HCT116 (cell line): ENCODE measurements around the gene LRBA. TPM values are rescaled to one million over a fixed set of nuclear protein-coding genes. Genes with fewer than 3 reads are reported as not detected.

Experiments
- ATAC-seq: fragments of 200-7000 bp; cut with Tn5 transposase; 2 replicates; pipeline ENCODE4 v1.9.1; 2020; ENCODE audit warnings: mild to moderate bottlenecking, moderate library complexity
- BruUV-seq: library from RNA; stranded (reverse); fragments of 400-500 nt; replicated peaks from 2 replicates; lab custom pipeline; 2021; lab: Mats Ljungman, UMichigan
- CTCF ChIA-PET: fragments of 300-600 bp; sonication (Branson Sonifier 250); formaldehyde crosslinking; loops from one replicate; lab custom pipeline; 2021; ENCODE audit warnings: antibody characterized with exemption; lab: Charles Lee
- POLR2A ChIA-PET: fragments of 300-600, 350-600 bp; sonication (Branson Sonifier 250); formaldehyde crosslinking; loops from one replicate; lab custom pipeline; 2021; ENCODE audit warnings: antibody characterized with exemption; lab: Charles Lee
- RAD21 ChIA-PET, 2 experiments: fragments of 300-600 bp; sonication (Branson Sonifier 250); formaldehyde crosslinking; loops; one replicate each; lab custom pipeline; 2023; ENCODE audit warnings: low total read pairs in 2 of 2; ENCODE audit not compliant: uncharacterized antibody in 2 of 2, unreplicated experiment in 2 of 2, low non-redundant PET in 1 of 2; lab: Charles Lee
- DNase-seq: peaks from one replicate; pipeline ENCODE4 v3.0.0-alpha.2; 2010; ENCODE audit warnings: low read depth, low spot score
- H2AFZ ChIP-seq: fragments of 200-600 bp; shearing (Covaris generic), sonication (generic); 2 replicates; pipeline ENCODE4 v1.6.1; 2017; ENCODE audit warnings: low read depth, mixed run types, mixed read lengths, antibody characterized with exemption, low read length; ENCODE audit not compliant: poor library complexity, severe bottlenecking
- H3K27ac ChIP-seq: 2 replicates; pipeline ENCODE4 v1.5.1; 2012; ENCODE audit warnings: low read depth, low read length
- H3K27me3 ChIP-seq: fragments of 200-600 bp; sonication (generic); 2 replicates; pipeline ENCODE4 v1.6.1; 2016; ENCODE audit warnings: mixed run types, low read length, mixed read lengths; ENCODE audit not compliant: insufficient read depth
- H3K36me3 ChIP-seq, 2 experiments: fragments of 200-500 bp in 1 of 2; fragments of 200-600 bp in 1 of 2; sonication (Bioruptor generic) in 1 of 2; sonication (generic) in 1 of 2; 2 replicates each; pipeline versions ENCODE4 v1.5.1 to v1.6.1; 2014 to 2016; ENCODE audit warnings: low read length in 2 of 2, inconsistent platforms in 1 of 2, mixed read lengths in 1 of 2, mixed run types in 1 of 2; ENCODE audit not compliant: insufficient read depth in 2 of 2, control insufficient read depth in 1 of 2
- H3K4me1 ChIP-seq, 2 experiments: fragments of 200-600 bp in 1 of 2; sonication (generic) in 1 of 2; 2 replicates each; pipeline versions ENCODE4 v1.5.1 to v1.6.1; 2012 to 2017; ENCODE audit warnings: low read length in 2 of 2, inconsistent platforms in 1 of 2, mild to moderate bottlenecking in 1 of 2, mixed read lengths in 1 of 2, mixed run types in 1 of 2, moderate library complexity in 1 of 2; ENCODE audit not compliant: insufficient read depth in 2 of 2, control insufficient read depth in 1 of 2
- H3K4me2 ChIP-seq: fragments of 200-600 bp; sonication (generic); 2 replicates; pipeline ENCODE4 v1.6.1; 2017; ENCODE audit warnings: mixed run types, low read length, mixed read lengths
- H3K4me3 ChIP-seq, 2 experiments: fragments of 200-600 bp in 1 of 2; sonication (generic) in 1 of 2; replicated peaks in 1 of 2; 2 replicates each; pipeline ENCODE4 v1.5.1; 2011 to 2016; ENCODE audit warnings: low read length in 2 of 2, control low read depth in 1 of 2, low read depth in 1 of 2, mild to moderate bottlenecking in 1 of 2, mixed read lengths in 1 of 2, mixed run types in 1 of 2
- H3K79me2 ChIP-seq: fragments of 200-600 bp; sonication (generic); 2 replicates; pipeline ENCODE4 v1.6.1; 2017; ENCODE audit warnings: mild to moderate bottlenecking, mixed run types, low read length, moderate library complexity, mixed read lengths; ENCODE audit not compliant: insufficient read depth
- H3K9ac ChIP-seq: fragments of 200-600 bp; sonication (generic); 2 replicates; pipeline ENCODE4 v1.6.1; 2016; ENCODE audit warnings: low read length, mixed read lengths
- H3K9me2 ChIP-seq: fragments of 200-600 bp; sonication (generic), shearing (Covaris generic); 2 replicates; pipeline ENCODE4 v1.6.1; 2017; ENCODE audit warnings: mixed run types, mild to moderate bottlenecking, moderate library complexity; ENCODE audit not compliant: insufficient read depth
- H3K9me3 ChIP-seq, 2 experiments: fragments of 200-500 bp in 1 of 2; fragments of 200-600 bp in 1 of 2; sonication (Bioruptor generic) in 1 of 2; sonication (generic) in 1 of 2; 2 replicates each; pipeline ENCODE4 v1.6.1; 2014 to 2017; ENCODE audit warnings: low read length in 2 of 2, mixed read lengths in 2 of 2, inconsistent platforms in 1 of 2, low read depth in 1 of 2, mild to moderate bottlenecking in 1 of 2, mixed run types in 1 of 2, moderate library complexity in 1 of 2; ENCODE audit not compliant: control insufficient read depth in 1 of 2, insufficient read depth in 1 of 2
- H4K20me1 ChIP-seq: fragments of 200-600 bp; sonication (generic), shearing (Covaris generic); 2 replicates; pipeline ENCODE4 v1.6.1; 2017; ENCODE audit warnings: mixed run types, mild to moderate bottlenecking, moderate library complexity; ENCODE audit not compliant: insufficient read depth
- CTCF ChIP-seq, 3 experiments: fragments of 200-600 bp in 1 of 3; sonication (generic) in 1 of 3; IDR thresholded peaks in 2 of 3; conservative IDR thresholded peaks in 1 of 3; 2 replicates each; pipeline ENCODE4 v1.5.1; 2012 to 2017; ENCODE audit warnings: low read depth in 2 of 3, low read length in 2 of 3, antibody characterized with exemption in 1 of 3, borderline replicate concordance in 1 of 3, control low read depth in 1 of 3, mild to moderate bottlenecking in 1 of 3, mixed read lengths in 1 of 3, mixed run types in 1 of 3, moderate library complexity in 1 of 3; ENCODE audit not compliant: insufficient read depth in 1 of 3
- ELF1 ChIP-seq: IDR thresholded peaks from 2 replicates; pipeline ENCODE4 v1.6.1; 2012; ENCODE audit warnings: low read depth, borderline replicate concordance
- FOSL1 ChIP-seq: IDR thresholded peaks from 2 replicates; pipeline ENCODE4 v1.6.1; 2012; ENCODE audit warnings: low read depth
- POLR2A ChIP-seq: IDR thresholded peaks from 2 replicates; pipeline ENCODE4 v1.7.0; 2011; ENCODE audit warnings: borderline replicate concordance; ENCODE audit not compliant: insufficient read depth, insufficient read length; ENCODE audit errors: extremely low read depth
- REST ChIP-seq: IDR thresholded peaks from 2 replicates; pipeline ENCODE4 v1.6.1; 2012; ENCODE audit warnings: low read depth
- SP1 ChIP-seq: IDR thresholded peaks from 2 replicates; pipeline ENCODE4 v1.6.1; 2012; ENCODE audit warnings: low read depth
- ZNF274 ChIP-seq: fragments of 200-500 bp; sonication (Bioruptor generic); IDR thresholded peaks from 2 replicates; pipeline ENCODE4 v1.6.1; 2014; ENCODE audit warnings: mild to moderate bottlenecking, low read depth, low read length, inconsistent platforms
- intact Hi-C: fragments of 100-400 bp; cut with micrococcal nuclease; formaldehyde crosslinking; loops from 2 replicates; pipeline ENCODE4 v1.10.0; 2022
- total RNA-seq: library from RNA; stranded (reverse); gene quantifications from one replicate; pipeline ENCODE4 v1.2.1, GENCODE V29; 2021; ENCODE audit not compliant: unreplicated experiment

Gene LRBA
- total RNA-seq, 1 experiment from 2014 or later, result 79.8 TPM

GRCh38 chr4:150572704-150573504 lies 442.2 kb downstream of the LRBA start:
- H3K4me3 ChIP-seq, result no peak overlapping the region
- CTCF ChIA-PET, result no interaction called here
- ATAC-seq (no peak), DNase-seq (no peak)
- H3K36me3 ChIP-seq, result no peaks in the 10 kb centered on the region
- no peaks in the 10 kb centered on the region for H4K20me1 ChIP-seq
- POLR2A ChIA-PET, result no interaction called here
- BruUV-seq, result no TSS peak
- H3K9ac ChIP-seq, result no peak overlapping the region
- RAD21 ChIA-PET, result no interaction called here
- H3K9me3 ChIP-seq, result no peaks in the 10 kb centered on the region
- no peak overlapping the region for H3K27ac ChIP-seq
- H3K4me2 ChIP-seq, result no peak overlapping the region
- TF ChIP-seq POLR2A (no peak), ZNF274 (no peak), CTCF (IDR thresholded peaks at IDR 0.05 in 2 of 3, conservative IDR thresholded peaks at IDR 0.05 in 1 of 3; ENCODE audit: borderline replicate concordance in 1 of 3, insufficient read depth in 1 of 3, low read depth in 2 of 3, low read length in 2 of 3) (no peak), SP1 (no peak), REST (no peak), ELF1 (no peak), FOSL1 (no peak)
- intact Hi-C loops, result no loop called here
- no peak overlapping the region for H2AFZ ChIP-seq
- no peaks in the 10 kb centered on the region for H3K27me3 ChIP-seq
- H3K4me1 ChIP-seq, result no peaks in the 10 kb centered on the region
- no peaks in the 10 kb centered on the region for H3K9me2 ChIP-seq
- H3K79me2 ChIP-seq, result no peaks in the 10 kb centered on the region
